Neural crest cell (in vitro differentiated cells): Measurements from ENCODE around the gene VPS13D. TPM values are rescaled to one million over a fixed set of nuclear protein-coding genes. Genes with fewer than 3 reads are reported as not detected.

Source experiments
- DNase-seq: peaks from one replicate; pipeline ENCODE4 v3.0.0; 2021; ENCODE audit warnings: low read depth, mixed read lengths, low spot score
- H3K27ac Mint-ChIP-seq: one replicate; pipeline ENCODE4 v1.8.0; 2021; ENCODE audit warnings: mild to moderate bottlenecking, mixed read lengths; ENCODE audit not compliant: unreplicated experiment
- H3K27me3 Mint-ChIP-seq: 2 replicates; pipeline ENCODE4 v1.8.0; 2021; ENCODE audit warnings: low read depth, mild to moderate bottlenecking, mixed read lengths
- H3K36me3 Mint-ChIP-seq: 2 replicates; pipeline ENCODE4 v1.8.0; 2021; ENCODE audit warnings: low read depth, mild to moderate bottlenecking, mixed read lengths
- H3K4me1 Mint-ChIP-seq: 2 replicates; pipeline ENCODE4 v1.8.0; 2021; ENCODE audit warnings: mixed read lengths
- H3K4me3 Mint-ChIP-seq: one replicate; pipeline ENCODE4 v1.8.0; 2021; ENCODE audit warnings: mild to moderate bottlenecking, mixed read lengths
- H3K9me3 Mint-ChIP-seq: 2 replicates; pipeline ENCODE4 v1.8.0; 2021; ENCODE audit warnings: mixed read lengths
- CTCF ChIP-seq: fragments of 200-600 bp; sonication (generic); conservative IDR thresholded peaks from 2 replicates; pipeline ENCODE4 v1.5.0; 2021; ENCODE audit warnings: antibody characterized with exemption, mild to moderate bottlenecking
- total RNA-seq: library from RNA; stranded (reverse); gene quantifications from 2 replicates; pipeline ENCODE4 v1.2.1, GENCODE V29; 2021

VPS13D gene
- total RNA-seq, 1 donor from 2014 or later = 24.5 TPM

- no peak overlapping the region for H3K4me3 Mint-ChIP-seq
- no peaks in the 10 kb centered on the region for H3K9me3 Mint-ChIP-seq
- peaks cover 2% of the 10 kb centered on the region for H3K36me3 Mint-ChIP-seq
- H3K4me1 Mint-ChIP-seq = peaks cover 32% of the 10 kb centered on the region
- no peak overlapping the region for H3K27ac Mint-ChIP-seq
- no peak for DNase-seq
- TF ChIP-seq CTCF = no peak
- no peaks in the 10 kb centered on the region for H3K27me3 Mint-ChIP-seq
These were observed 275.9 kb downstream of the VPS13D start for GRCh38 chr1:12505639-12506280.

- Mint-ChIP-seq H3K27ac (no peak overlapping the region), H3K27me3 (no peaks in the 10 kb centered on the region), H3K4me1 (peaks cover 32% of the 10 kb centered on the region)
These were observed 276.8 kb downstream of the VPS13D start for GRCh38 chr1:12506281-12507280.

GRCh38 chr1:12507631-12508030 is 277.8 kb downstream of the VPS13D start:
- Mint-ChIP-seq H3K27ac (no peak overlapping the region), H3K4me3 (no peak overlapping the region), H3K27me3 (no peaks in the 10 kb centered on the region), H3K4me1 (peaks cover 32% of the 10 kb centered on the region), H3K36me3 (peaks cover 2% of the 10 kb centered on the region), H3K9me3 (no peaks in the 10 kb centered on the region)
- DNase-seq = no peak
- no peak for TF ChIP-seq CTCF

More at GRCh38 chr1:12506281-12507280, 276.8 kb downstream of the VPS13D start:
- TF ChIP-seq CTCF = no peak
- H3K9me3 Mint-ChIP-seq = no peaks in the 10 kb centered on the region
- no peak for DNase-seq
- no peak overlapping the region for H3K4me3 Mint-ChIP-seq
- H3K36me3 Mint-ChIP-seq = peaks cover 2% of the 10 kb centered on the region

GRCh38 chr1:12508849-12509248 is 279.0 kb downstream of the VPS13D start:
- Mint-ChIP-seq H3K36me3 (peaks cover 5% of the 10 kb centered on the region), H3K4me1 (peaks cover 32% of the 10 kb centered on the region), H3K9me3 (no peaks in the 10 kb centered on the region), H3K27ac (no peak overlapping the region), H3K27me3 (no peaks in the 10 kb centered on the region), H3K4me3 (no peak overlapping the region)
- DNase-seq = no peak
- no peak for TF ChIP-seq CTCF

- no peak for TF ChIP-seq CTCF
- DNase-seq = no peak
- peaks cover 21% of the 10 kb centered on the region for H3K4me1 Mint-ChIP-seq
These were observed 281.3 kb downstream of the VPS13D start for GRCh38 chr1:12511128-12511484.

More at GRCh38 chr1:12511128-12511484, 281.3 kb downstream of the VPS13D start:
- H3K27me3 Mint-ChIP-seq = no peaks in the 10 kb centered on the region
- H3K27ac Mint-ChIP-seq = no peak overlapping the region
- peaks cover 5% of the 10 kb centered on the region for H3K36me3 Mint-ChIP-seq
- no peak overlapping the region for H3K4me3 Mint-ChIP-seq
- no peaks in the 10 kb centered on the region for H3K9me3 Mint-ChIP-seq
